Coronary artery (tissue), 2 donors: Measurements from ENCODE around the gene KIAA1958.
A peak's percentile ranks its signal among the peaks of the same experiment; 100 is the strongest.

ENCODE experiments used
- DNase-seq: peaks from one replicate; pipeline ENCODE4 v3.0.0-alpha.2; 2017; ENCODE audit warnings: low spot score
- H3K27ac ChIP-seq, 2 donors: fragments of 200-600 bp; sonication (generic); one replicate each; pipeline ENCODE4 v1.5.1; 2016 to 2019
- H3K4me3 ChIP-seq: fragments of 200-600 bp; sonication (generic); 2 replicates; pipeline ENCODE4 v1.5.1; 2016; ENCODE audit warnings: mild to moderate bottlenecking, moderate library complexity
- TF ChIP-seq, protein P1 (sequence below): fragments of 200-600 bp; sonication (generic); IDR thresholded peaks from one replicate; pipeline ENCODE4 v1.5.1; 2019; ENCODE audit warnings: antibody characterized with exemption

KIAA1958 gene

DNA sequence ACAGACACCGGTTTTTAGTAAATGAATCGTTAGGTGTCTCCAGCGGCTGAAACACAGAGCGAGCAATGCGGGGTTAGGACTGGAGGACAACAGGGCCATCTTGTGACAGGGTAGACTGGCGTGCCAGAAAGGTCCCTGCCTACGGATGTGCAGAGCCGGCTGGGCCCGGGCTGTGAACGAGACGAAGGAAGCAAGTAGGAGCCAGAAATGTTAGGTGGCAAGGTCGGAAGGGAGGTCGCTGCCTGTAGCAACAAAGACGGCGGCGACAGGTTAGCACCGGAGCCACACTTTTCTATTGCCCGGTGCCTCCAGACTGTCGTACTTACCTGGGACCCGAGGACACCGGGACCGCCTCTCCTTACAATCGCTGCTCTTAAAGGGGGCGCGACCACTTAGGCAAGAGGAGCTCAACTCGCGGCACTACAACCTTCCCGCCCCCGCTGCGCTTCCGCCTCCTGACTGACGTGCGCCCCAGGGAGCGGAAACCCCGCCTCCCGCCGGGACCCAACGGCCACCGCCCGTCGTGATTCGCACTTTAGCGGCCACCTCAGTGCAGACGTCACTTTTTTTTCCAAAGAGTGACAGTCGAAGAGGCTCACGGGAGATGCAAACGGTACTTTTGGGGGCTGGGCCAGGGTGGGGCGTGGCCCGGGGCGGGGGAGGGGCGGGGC lies 231.2 kb downstream of the KIAA1958 start, which contains the start of gene INIP:
TSS of gene INIP (minus strand) at position 457 of the 671 bp plus-strand sequence. CDS start 1,632 bp downstream, outside the sequence.
- TF ChIP-seq, protein P1, sequence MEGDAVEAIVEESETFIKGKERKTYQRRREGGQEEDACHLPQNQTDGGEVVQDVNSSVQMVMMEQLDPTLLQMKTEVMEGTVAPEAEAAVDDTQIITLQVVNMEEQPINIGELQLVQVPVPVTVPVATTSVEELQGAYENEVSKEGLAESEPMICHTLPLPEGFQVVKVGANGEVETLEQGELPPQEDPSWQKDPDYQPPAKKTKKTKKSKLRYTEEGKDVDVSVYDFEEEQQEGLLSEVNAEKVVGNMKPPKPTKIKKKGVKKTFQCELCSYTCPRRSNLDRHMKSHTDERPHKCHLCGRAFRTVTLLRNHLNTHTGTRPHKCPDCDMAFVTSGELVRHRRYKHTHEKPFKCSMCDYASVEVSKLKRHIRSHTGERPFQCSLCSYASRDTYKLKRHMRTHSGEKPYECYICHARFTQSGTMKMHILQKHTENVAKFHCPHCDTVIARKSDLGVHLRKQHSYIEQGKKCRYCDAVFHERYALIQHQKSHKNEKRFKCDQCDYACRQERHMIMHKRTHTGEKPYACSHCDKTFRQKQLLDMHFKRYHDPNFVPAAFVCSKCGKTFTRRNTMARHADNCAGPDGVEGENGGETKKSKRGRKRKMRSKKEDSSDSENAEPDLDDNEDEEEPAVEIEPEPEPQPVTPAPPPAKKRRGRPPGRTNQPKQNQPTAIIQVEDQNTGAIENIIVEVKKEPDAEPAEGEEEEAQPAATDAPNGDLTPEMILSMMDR, result no peak
- Histone ChIP-seq H3K27ac (peak within 1 kb of the TSS; percentile 82 to 90), H3K4me3 (peak within 1 kb of the TSS; percentile 84)
- DNase-seq, result peak; percentile 97
